ENCODE results near the gene TPPP. TPM values are rescaled to one million over a fixed set of nuclear protein-coding genes. Genes with fewer than 3 reads are reported as not detected.
A peak's percentile ranks its signal among the peaks of the same experiment; 100 is the strongest.

The TPPP gene
- total RNA-seq, 1 experiment from 2014 or later, result 0.04 TPM

DNA sequence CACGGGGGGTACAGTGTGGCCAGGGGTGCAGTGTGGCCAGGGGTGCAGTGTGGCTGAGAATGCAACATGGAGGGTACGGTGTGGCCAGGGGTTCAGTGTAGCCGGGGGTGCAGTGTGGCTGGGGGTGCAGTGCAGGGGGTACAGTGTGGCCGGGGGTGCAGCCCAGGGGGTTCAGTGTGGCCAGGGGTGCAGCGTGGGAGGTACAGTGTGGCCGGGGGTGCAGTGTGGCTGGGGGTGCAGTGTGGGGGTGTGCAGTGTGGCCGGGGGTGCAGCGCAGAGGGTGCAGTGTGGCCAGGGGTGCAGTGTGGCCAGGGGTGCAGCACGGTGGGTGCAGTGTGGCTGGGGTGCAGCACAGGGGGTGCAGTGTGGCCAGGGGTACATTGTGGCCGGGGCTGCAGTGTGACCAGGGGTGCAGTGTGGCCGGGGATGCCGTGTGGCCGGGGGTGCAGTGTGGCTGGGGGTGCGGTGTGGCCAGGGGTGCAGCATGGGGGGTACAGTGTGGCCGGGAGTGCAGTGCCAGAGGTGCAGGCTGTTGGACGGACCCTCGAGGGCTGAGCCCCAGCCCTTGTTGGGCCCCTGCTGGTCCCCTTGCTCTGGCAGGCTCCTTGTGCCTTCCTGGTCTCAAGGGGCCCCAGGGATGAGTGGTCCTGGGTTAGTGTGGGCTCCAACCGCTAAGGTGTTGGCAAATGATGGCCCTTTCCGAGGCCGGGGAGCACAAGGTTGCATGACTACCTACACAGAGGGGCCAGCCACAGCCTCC is 17.9 kb downstream of the TPPP start:
- no peaks in the 10 kb centered on the region; the same call in 1 of the 2 replicates for H3K27me3 ChIP-seq
- no peak for DNase-seq

DNA sequence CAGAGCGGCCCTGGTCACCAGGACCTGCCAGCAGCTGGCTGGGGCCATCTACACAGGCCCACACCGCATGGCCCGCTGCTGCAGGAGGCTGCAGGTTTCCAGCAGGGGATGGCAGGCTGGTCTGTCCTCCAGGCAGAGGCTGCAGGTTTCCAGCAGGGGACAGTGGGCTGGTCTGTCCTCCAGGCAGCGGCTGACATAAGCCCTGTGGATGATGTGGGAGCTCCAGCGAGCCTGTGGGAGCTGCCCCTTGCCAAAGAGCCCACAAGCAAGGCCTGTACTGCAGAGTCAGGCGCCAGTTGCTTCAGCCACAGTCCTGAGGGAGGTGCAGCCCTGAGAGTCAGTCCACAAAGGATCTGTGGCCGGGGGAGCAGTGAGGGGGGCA is 18.5 kb downstream of the TPPP start:
- H3K4me3 ChIP-seq, result no peak overlapping the region
- H3K27ac ChIP-seq, result no peak overlapping the region
- no peaks in the 10 kb centered on the region; the same call in 1 of the 2 replicates for H3K27me3 ChIP-seq
- DNase-seq, result no peak
- no peaks in the 10 kb centered on the region for H3K9me3 ChIP-seq (replicated peaks)
- no peaks in the 10 kb centered on the region for H3K4me1 ChIP-seq
- no peaks in the 10 kb centered on the region for H3K36me3 ChIP-seq

More for the DNA sequence above, 17.9 kb downstream of the TPPP start:
- no peak overlapping the region for H3K4me3 ChIP-seq
- no peak overlapping the region for H3K27ac ChIP-seq
- H3K36me3 ChIP-seq, result no peaks in the 10 kb centered on the region
- H3K9me3 ChIP-seq (replicated peaks), result no peaks in the 10 kb centered on the region
- H3K4me1 ChIP-seq, result no peaks in the 10 kb centered on the region

DNA sequence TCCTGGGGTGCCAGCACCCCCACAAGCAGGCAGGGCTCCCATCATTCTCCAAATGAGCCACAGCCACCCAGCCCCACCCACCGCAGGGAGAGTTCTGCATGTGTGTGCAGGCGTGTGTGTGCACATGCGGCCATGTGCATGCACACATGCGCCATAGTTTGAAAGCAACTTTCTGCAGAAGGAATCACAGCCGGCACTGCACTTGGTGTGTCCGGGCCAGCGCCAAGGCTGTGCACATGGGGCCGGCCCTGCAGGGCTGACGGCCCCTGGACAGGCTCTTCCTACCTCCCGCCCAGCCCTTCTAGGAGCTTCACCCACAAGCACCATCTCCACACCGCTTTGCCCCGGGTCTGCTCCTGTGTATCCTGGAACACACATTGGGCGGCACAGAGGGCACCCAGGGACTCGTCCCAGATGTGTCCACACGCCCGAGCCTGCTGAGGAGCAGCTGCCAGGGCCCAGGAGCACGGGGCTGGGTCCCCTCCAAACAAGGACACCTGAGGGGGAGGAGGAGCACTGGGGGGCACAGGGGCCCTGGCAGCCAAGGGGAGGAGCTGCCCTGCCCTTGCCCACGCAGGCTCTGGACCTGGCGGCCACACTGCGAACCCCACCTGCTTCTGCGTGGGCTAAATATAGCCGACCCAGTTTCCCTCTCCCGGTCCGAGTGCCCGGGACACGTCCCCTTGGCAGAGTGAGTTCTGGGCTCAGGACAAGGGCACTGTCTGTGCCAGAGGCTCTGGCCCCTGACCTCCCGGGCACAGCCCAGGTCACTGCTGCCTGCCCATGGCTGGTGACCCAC is 19.1 kb downstream of the TPPP start:
- Histone ChIP-seq H3K27ac (no peak overlapping the region), H3K4me3 (no peak overlapping the region)
- no peak for DNase-seq

DNA sequence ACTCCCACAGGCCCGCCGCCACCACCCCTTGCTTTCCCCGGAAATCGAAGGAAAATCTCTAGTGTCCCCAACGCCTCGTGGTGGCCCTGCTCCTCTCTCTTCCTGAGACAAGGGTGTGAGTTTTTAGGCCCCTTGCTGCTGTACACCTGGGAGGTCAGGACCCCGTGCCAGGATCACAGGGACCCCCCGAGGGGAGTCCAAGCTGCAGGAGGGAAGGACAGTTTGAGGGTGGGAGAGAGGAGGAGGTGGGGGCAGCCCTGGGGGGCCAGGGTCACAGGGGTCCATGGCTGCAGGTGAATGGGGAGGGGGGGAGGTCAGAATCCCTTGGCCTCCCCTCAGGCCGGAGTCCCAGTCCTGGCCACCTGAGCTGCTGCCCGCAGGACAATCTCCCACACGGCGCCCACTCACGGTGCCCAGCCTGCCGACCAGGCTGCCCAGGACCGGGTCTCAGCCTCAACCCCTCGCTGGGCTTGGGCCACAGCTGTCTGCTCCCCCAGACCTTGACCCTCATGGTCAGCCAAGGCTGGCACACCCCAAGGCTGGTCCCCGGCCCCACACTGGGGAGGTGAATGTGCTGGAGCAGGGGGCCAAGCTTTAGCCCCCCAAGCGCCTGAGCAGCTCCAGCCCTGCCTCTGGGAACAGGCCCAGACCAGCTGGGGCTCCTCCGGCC is 19.9 kb downstream of the TPPP start:
- no peak overlapping the region for H3K4me3 ChIP-seq
- H3K4me1 ChIP-seq, result no peaks in the 10 kb centered on the region
- no peaks in the 10 kb centered on the region for H3K9me3 ChIP-seq (replicated peaks)
- no peaks in the 10 kb centered on the region; the same call in 1 of the 2 replicates for H3K27me3 ChIP-seq
- H3K36me3 ChIP-seq, result no peaks in the 10 kb centered on the region
- no peak for DNase-seq
- no peak overlapping the region for H3K27ac ChIP-seq

More for the DNA sequence above, 19.1 kb downstream of the TPPP start:
- H3K27me3 ChIP-seq, result no peaks in the 10 kb centered on the region; the same call in 1 of the 2 replicates
- H3K36me3 ChIP-seq, result no peaks in the 10 kb centered on the region
- no peaks in the 10 kb centered on the region for H3K9me3 ChIP-seq (replicated peaks)
- H3K4me1 ChIP-seq, result no peaks in the 10 kb centered on the region

DNA sequence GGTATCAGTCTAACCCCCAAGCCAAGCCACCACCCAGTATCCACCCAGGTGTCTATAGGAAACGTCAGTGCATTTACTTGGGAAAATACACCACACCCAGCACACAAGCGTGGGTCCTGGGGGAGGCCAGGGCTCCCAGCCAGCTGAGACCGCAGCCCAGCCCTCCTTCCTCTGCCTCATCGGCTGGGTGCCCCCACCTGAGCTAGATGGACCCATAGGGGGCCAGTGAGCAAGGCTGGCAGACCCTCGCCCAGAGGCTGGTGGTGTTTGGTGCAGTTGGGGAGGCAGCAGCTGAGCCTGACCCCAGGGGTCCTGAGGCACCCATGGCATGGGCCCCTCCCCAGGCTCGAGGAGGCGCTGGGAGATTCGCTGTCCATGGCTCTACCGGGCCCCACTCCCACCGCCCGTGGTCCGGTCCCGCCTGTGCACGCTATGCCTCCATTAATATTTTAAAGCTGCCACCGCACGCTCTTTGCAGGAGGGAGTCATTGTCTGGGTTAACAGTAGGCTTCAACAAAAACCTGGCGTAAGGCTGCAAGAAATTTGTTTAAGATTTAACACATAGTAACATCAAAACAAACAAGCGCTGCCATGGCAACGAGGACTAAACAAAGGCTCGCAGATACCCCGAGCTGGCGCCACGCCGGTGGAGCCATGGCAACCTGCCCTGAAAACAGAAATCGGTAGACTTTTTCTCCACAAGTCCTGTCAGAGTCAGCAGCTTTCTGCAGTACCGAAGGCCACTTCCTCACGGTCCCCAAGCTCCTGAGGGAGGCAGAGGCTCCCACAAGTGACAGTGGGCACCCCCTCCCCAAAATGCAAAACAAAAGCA is 20.6 kb downstream of the TPPP start:
- H3K9me3 ChIP-seq (replicated peaks), result no peaks in the 10 kb centered on the region
- peak; percentile 42 to 49 for DNase-seq
- no peaks in the 10 kb centered on the region; the same call in 1 of the 2 replicates for H3K27me3 ChIP-seq
- H3K27ac ChIP-seq, result no peak overlapping the region
- H3K4me1 ChIP-seq, result no peaks in the 10 kb centered on the region
- no peak overlapping the region for H3K4me3 ChIP-seq
- no peaks in the 10 kb centered on the region for H3K36me3 ChIP-seq

DNA sequence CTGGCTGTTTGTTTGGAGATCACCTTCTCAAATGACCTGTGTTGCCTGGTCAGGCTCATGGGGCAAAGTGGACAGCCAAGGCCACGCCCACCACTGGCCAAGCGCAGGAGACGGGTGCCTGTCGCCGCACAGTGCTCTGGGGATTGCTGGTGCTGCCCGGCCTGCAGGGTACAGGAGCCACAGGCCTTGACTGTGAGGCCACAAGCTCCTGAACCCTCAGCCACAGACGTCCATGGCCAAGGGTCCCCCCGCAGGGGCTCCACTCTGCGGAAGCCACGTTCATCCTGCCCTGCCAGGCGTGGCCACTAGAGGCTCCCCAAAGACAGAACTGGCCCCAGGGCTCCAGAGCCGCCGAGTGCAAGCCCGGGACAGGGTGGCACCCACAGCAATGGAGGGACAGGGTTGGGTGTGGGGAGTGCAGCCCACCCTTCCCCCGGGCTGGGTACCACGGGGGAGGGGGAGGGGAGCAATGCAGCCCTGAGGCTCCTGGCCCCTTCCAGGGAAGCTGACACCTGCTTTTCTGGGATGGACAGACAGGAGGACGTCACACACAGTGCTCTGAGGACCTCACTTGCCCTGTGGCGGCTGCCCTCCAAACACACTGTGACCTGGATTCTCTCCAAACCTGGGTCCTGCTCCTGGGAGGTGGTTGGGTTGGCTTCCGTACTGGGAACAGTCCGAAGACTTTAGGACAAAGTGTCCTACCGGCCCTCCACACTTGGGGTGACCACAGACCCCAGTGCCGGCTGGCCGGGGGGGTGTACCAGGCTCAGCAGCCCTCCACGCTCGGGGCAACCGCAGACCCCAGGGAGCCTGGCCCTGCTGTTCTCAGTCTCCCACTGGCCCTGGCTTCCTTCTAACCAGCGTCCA is 21.5 kb downstream of the TPPP start:
- Histone ChIP-seq H3K9me3 (replicated peaks) (no peaks in the 10 kb centered on the region), H3K27me3 (no peaks in the 10 kb centered on the region; the same call in 1 of the 2 replicates), H3K36me3 (no peaks in the 10 kb centered on the region), H3K4me1 (no peaks in the 10 kb centered on the region), H3K4me3 (no peak overlapping the region), H3K27ac (no peak overlapping the region)
- peak; percentile 53 to 68 for DNase-seq

DNA sequence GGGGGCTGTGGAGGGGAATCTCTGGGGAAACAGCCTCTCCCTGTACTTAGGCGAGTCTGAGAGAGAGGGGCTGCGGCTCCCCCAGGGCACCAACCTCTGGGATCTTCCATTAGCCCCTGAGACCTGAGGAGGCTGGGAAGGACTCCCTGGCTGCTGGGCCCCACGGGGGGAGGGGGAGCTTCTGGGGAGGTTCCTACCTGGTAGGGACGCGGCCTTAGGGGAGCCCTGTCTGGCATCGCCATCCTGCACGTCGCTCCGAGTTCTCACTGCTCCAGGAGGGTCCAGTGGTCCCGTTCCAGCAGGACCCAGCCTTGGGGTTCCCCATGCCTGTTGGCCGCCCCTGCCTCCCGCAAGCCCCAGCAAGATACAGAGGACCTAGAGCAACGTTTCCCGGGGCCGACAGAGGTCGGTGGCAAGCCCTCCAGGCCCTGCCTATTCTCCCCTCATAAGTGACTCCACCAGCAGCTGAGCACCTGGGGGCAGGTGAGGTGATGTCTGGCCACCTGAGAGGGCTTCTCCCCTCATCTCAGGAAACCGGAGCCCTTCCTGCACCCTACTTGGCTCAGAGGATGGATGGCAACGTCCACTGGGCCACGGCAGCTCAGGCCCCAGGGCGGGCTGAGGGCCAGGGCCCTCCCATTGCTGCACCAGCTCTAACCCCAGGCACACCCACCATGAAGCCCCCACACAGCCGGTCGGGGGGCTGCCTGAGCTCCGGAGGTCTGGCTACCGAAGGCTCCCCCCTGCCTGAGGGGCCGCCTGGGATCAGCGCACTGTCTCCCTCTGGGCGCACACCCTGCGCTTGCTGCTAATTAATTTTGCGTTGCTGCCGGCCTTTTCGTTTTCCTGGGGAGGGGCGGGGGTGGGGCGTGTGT is 22.5 kb downstream of the TPPP start:
- no peak overlapping the region for H3K4me3 ChIP-seq
- no peaks in the 10 kb centered on the region for H3K9me3 ChIP-seq (replicated peaks)
- no peak for DNase-seq
- no peaks in the 10 kb centered on the region; the same call in 1 of the 2 replicates for H3K27me3 ChIP-seq
- H3K27ac ChIP-seq, result no peak overlapping the region
- H3K36me3 ChIP-seq, result no peaks in the 10 kb centered on the region
- H3K4me1 ChIP-seq, result no peaks in the 10 kb centered on the region

DNA sequence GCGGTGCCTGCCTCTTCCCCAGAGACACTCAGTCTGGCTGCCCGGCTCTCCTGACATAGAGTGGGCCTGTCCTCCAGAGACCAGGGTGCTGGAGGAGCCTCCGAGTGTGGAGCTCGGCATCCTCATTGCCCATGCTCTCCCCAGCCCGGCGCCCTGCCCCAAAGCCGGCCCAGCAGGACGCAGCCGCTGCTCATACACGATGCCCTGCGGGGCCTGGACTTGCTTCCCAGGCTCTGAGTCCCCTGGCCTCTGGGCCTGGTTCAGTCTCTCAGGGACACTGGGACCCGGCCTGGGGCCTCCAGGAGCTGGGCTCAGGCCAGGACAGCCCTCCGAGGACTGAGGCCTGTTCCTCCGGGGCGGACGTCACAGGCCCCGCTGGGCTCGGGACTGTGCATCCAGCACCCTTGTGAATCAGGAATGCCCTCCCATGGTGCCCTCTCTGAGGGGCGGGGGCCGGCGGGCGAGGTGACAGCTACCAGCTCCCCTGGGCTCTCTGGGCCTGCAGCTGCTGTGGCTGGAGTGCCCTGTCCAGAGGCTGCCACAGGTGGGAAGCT is 23.2 kb downstream of the TPPP start:
- Histone ChIP-seq H3K27ac (no peak overlapping the region), H3K9me3 (replicated peaks) (no peaks in the 10 kb centered on the region), H3K27me3 (no peaks in the 10 kb centered on the region; the same call in 1 of the 2 replicates), H3K4me1 (no peaks in the 10 kb centered on the region), H3K36me3 (no peaks in the 10 kb centered on the region), H3K4me3 (no peak overlapping the region)
- DNase-seq, result no peak

DNA sequence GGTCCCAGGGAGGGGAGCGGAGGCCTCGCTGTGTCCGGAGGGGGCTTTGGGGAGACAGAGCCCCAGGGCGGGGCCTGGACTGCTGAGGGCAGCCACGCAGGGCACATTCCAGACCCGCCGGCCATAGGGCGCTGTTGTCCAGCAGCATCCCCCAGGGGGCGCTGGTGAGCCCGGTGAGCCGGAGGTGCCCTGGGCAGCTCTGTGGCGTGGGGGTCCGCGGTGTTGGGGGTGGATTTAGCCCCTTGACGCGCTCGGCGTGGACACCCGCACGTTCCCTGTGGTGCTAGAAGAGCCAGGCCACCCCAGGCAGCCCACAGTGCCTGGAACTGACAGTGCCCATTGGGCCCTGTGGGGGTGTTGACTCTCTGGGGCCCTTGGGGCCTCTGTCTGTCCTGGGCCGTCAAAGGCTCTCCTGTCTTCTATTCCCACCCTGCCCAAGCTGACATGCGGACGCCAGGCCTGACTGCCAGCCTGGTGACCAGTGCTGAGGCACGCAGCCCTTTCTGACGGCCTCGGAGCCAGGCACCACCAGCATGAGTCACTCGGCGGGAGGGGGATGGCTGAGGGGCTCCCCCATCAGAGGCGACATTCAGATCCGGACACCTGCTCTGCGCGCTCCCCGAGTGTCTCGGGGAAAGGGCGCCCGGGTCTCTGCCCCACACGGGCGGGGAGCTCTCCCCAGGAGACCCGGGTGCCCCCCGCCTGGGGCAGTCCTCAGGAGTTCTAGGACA is 23.9 kb downstream of the TPPP start:
- Histone ChIP-seq H3K36me3 (no peaks in the 10 kb centered on the region), H3K27me3 (no peaks in the 10 kb centered on the region; the same call in 1 of the 2 replicates), H3K4me3 (no peak overlapping the region), H3K27ac (no peak overlapping the region), H3K9me3 (replicated peaks) (no peaks in the 10 kb centered on the region), H3K4me1 (no peaks in the 10 kb centered on the region)
- no peak for DNase-seq

DNA sequence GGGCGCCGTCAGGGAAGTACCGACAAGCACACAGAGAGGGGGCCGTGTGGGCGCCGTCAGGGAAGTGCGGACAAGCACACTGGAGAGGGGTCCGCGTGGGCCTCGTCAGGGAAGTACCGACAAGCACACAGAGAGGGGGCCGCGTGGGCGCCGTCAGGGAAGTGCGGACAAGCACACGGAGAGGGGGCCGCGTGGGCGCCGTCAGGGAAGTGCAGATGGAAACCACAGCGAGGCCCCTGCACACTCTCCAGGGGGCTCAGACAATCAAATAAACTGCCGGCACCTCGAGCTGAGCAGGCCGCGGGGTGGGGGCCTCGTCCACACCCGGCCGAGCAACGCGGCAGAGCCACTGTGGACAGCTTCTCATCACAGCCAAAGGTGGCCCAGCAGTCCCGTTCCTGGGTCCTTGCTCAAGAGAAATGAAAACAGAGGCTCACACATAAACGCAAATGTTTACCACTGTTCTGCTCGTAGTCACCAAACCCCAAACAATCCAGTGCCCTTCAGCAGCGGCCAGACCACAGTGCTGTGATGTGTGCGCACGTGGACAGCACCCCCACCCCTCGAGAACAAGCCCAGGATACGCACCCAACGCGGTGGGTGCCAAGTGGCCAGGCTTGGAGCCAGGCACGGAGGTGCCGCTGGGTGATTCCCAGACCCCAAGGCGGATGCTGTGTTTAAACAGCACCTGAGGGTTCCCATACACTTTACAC is 24.7 kb downstream of the TPPP start:
- Histone ChIP-seq H3K4me1 (no peaks in the 10 kb centered on the region), H3K9me3 (replicated peaks) (no peaks in the 10 kb centered on the region), H3K36me3 (no peaks in the 10 kb centered on the region), H3K4me3 (no peak overlapping the region), H3K27ac (no peak overlapping the region), H3K27me3 (no peaks in the 10 kb centered on the region; the same call in 1 of the 2 replicates)
- DNase-seq, result no peak

DNA sequence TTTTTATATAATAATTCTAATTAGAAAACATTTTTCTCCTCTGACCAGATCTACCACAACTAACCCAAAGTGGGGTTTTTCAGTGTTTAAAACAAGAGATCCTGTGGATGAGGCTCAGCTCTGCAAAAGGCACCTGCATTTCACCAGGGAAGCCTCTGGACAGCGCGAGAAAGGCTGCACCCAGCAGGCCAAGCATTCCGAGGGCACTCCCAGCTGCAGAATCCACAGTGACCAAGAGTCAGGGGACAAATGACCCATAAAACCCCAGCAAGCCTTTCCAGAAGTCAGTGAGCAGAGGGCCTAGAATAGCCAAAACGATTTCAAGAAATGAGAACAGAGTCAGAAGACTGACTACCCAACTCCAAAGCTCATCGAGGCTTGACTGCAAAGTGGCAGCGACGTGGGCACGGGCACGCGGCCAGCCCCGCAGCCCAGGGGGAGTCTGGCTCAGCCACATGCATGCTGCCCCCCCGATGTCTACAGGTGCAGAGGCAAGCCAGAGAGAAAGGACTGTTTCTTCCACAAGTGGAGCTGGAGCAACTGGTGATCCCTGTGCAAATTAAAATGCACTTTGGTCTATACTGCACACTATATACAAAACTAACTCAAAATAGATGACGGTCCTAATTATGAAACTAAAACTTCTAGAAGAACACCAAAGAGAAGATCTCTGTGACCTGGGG is 26.2 kb downstream of the TPPP start:
- H3K4me3 ChIP-seq, result no peak overlapping the region
- no peaks in the 10 kb centered on the region for H3K9me3 ChIP-seq (replicated peaks)
- no peaks in the 10 kb centered on the region for H3K27me3 ChIP-seq
- no peak for DNase-seq
- H3K27ac ChIP-seq, result no peak overlapping the region
- no peaks in the 10 kb centered on the region for H3K4me1 ChIP-seq
- H3K36me3 ChIP-seq, result no peaks in the 10 kb centered on the region
